ENCODE results near the gene CYTH2. TPM values are rescaled to one million over a fixed set of nuclear protein-coding genes. Genes with fewer than 3 reads are reported as not detected.

CYTH2 gene
- total and polyA plus RNA-seq, 9 of the 15 experiments (the other 6 are each of a cell fraction or from before 2014, with no cell fraction given), result 1.8 to 45.2 (median 23.8) TPM

- Histone ChIP-seq H3K4me1 (replicated peaks in 1 of 2; ENCODE audit: control insufficient read depth in 2 of 2, insufficient read depth in 2 of 2, low read length in 2 of 2) (peaks cover 0 to 22% of the 10 kb centered on the region in 2 experiments; a peak in 2 of 5 replicates), H3K36me3 (ENCODE audit: control insufficient read depth, insufficient read depth, low read length) (peaks cover 69% of the 10 kb centered on the region), H3K9ac (ENCODE audit: insufficient read depth in 1 of 2, low read depth in 2 of 2, low read length in 2 of 2) (no peak overlapping the region), H3K9me1 (ENCODE audit: control insufficient read depth, insufficient read depth, low read length) (peaks cover 3% of the 10 kb centered on the region), H3K4me2 (ENCODE audit: insufficient read depth, low read length) (no peak overlapping the region), H3K79me2 (ENCODE audit: control insufficient read depth, insufficient read depth, low read length) (no peaks in the 10 kb centered on the region), H3K4me3 (no peak overlapping the region), H2AFZ (ENCODE audit: low read depth, low read length) (no peak overlapping the region), H3K27me3 (ENCODE audit: control insufficient read depth in 2 of 2, insufficient read depth in 2 of 2, low read length in 2 of 2) (no peaks in the 10 kb centered on the region), H3K27ac (ENCODE audit: extremely low read depth, low read depth, low read length) (no peak overlapping the region), H4K20me1 (replicated peaks; ENCODE audit: control insufficient read depth, insufficient read depth, low read length) (peaks cover 7% of the 10 kb centered on the region; the same call in 1 of the 2 replicates), H3K9me3 (replicated peaks; ENCODE audit: control insufficient read depth, insufficient read depth, low read depth, low read length) (no peaks in the 10 kb centered on the region)
- 71% methylated on average over 5 of the region's 10 CpGs for WGBS (ENCODE audit: insufficient coverage, low coverage, missing lambda C conversion rate)
- intact Hi-C loops (cut with micrococcal nuclease) (no loop called here), in situ Hi-C loops (cut with MboI) (no loop called here)
- ChIA-PET CTCF (ENCODE audit: low intra/inter-chr PET ratio) (no interaction called here), POLR2A (interaction anchor here (1.5 kb wide), 1 partner anchor 15 kb away, joined by 5 read pairs; no protein-coding TSS in a partner anchor)
- ATAC-seq, result peak; percentile 9; the same call in 1 of the 3 replicates
- 0 out of 2 replicates have a peak, but pooled peaks have one; percentile 15 for TF ChIP-seq SUPT5H (IDR thresholded peaks at IDR 0.05)
- no peak for TF ChIP-seq KDM5B (IDR thresholded peaks at IDR 0.05; ENCODE audit: insufficient replicate concordance, low read depth, low read length)
- TF ChIP-seq ZNF311 (CRISPR knock-in tag; IDR thresholded peaks at IDR 0.05), result no peak
- FAIRE-seq, result no peak
- no TSS peak for BruUV-seq (replicated peaks)
- DNase-seq (ENCODE audit: extremely low read depth in 1 of 4, low spot score in 3 of 4), result no peak
Measured at GRCh38 chr19:48477067-48477685, 8.0 kb downstream of the CYTH2 start.

GRCh38 chr19:48477698-48478338 is 8.6 kb downstream of the CYTH2 start:
- ChIA-PET POLR2A (interaction anchor here (0.6 to 1.5 kb wide), 2 partner anchors 8 to 14 kb away, joined by 3 to 5 read pairs; no protein-coding TSS in a partner anchor), CTCF (ENCODE audit: low intra/inter-chr PET ratio) (no interaction called here)
- Histone ChIP-seq H3K9me1 (ENCODE audit: control insufficient read depth, insufficient read depth, low read length) (peaks cover 3% of the 10 kb centered on the region), H3K27me3 (ENCODE audit: control insufficient read depth in 2 of 2, insufficient read depth in 2 of 2, low read length in 2 of 2) (no peaks in the 10 kb centered on the region), H3K79me2 (ENCODE audit: control insufficient read depth, insufficient read depth, low read length) (no peaks in the 10 kb centered on the region), H3K4me1 (replicated peaks in 1 of 2; ENCODE audit: control insufficient read depth in 2 of 2, insufficient read depth in 2 of 2, low read length in 2 of 2) (peaks cover 0 to 22% of the 10 kb centered on the region in 2 experiments; a peak in 2 of 5 replicates), H4K20me1 (replicated peaks; ENCODE audit: control insufficient read depth, insufficient read depth, low read length) (peaks cover 7% of the 10 kb centered on the region; the same call in 1 of the 2 replicates), H3K36me3 (ENCODE audit: control insufficient read depth, insufficient read depth, low read length) (peaks cover 64% of the 10 kb centered on the region), H3K9me3 (replicated peaks; ENCODE audit: control insufficient read depth, insufficient read depth, low read depth, low read length) (no peaks in the 10 kb centered on the region), H3K27ac (ENCODE audit: extremely low read depth, low read depth, low read length) (no peak overlapping the region), H3K4me3 (no peak overlapping the region), H3K9ac (ENCODE audit: insufficient read depth in 1 of 2, low read depth in 2 of 2, low read length in 2 of 2) (no peak overlapping the region), H3K4me2 (ENCODE audit: insufficient read depth, low read length) (no peak overlapping the region), H2AFZ (ENCODE audit: low read depth, low read length) (no peak overlapping the region)
- intact Hi-C loops (cut with micrococcal nuclease), result no loop called here
- no TSS peak for BruUV-seq (replicated peaks)
- FAIRE-seq (no peak), DNase-seq (ENCODE audit: extremely low read depth in 1 of 4, low spot score in 3 of 4) (no peak), ATAC-seq (no peak)
- in situ Hi-C loops (cut with MboI), result no loop called here
- 87% methylated on average over 19 of the region's 22 CpGs for WGBS (ENCODE audit: insufficient coverage, low coverage, missing lambda C conversion rate)
- TF ChIP-seq ZNF57 (CRISPR knock-in tag; IDR thresholded peaks at IDR 0.05) (no peak), POLR2G (IDR thresholded peaks at IDR 0.05; ENCODE audit: low read depth, low read length) (peak; percentile 58; the same call in 1 of the 2 replicates), CBX5 (IDR thresholded peaks at IDR 0.05; ENCODE audit: borderline replicate concordance, low read depth) (no peak), MITF (IDR thresholded peaks at IDR 0.05) (no peak), BACH1 (tag; IDR thresholded peaks at IDR 0.05) (no peak), BRD9 (IDR thresholded peaks at IDR 0.05; ENCODE audit: low read depth, partially characterized antibody) (no peak), PYGO2 (tag; IDR thresholded peaks at IDR 0.05) (no peak), TCF15 (CRISPR knock-in tag; IDR thresholded peaks at IDR 0.05) (no peak)

All from K562 (cell line).